PC-9 (cell line): ENCODE data around the gene ANGEL2. TPM values are rescaled to one million over a fixed set of nuclear protein-coding genes. Genes with fewer than 3 reads are reported as not detected.

ENCODE experiments used
- BruUV-seq: library from RNA; stranded (reverse); fragments of 400-500 nt; replicated peaks from 2 replicates; lab custom pipeline; 2021; lab: Mats Ljungman, UMichigan
- CTCF ChIA-PET: fragments of 300-600 bp; sonication (Branson Sonifier 250); formaldehyde crosslinking; loops from one replicate; lab custom pipeline; 2022; ENCODE audit warnings: antibody characterized with exemption; lab: Charles Lee
- POLR2A ChIA-PET: fragments of 300-600 bp; sonication (Branson Sonifier 250); formaldehyde crosslinking; loops from one replicate; lab custom pipeline; 2022; ENCODE audit warnings: antibody characterized with exemption; ENCODE audit not compliant: unreplicated experiment; lab: Charles Lee
- DNase-seq, 2 experiments: peaks; one replicate each; pipeline versions ENCODE4 v3.0.0 to v3.0.0-alpha.2; 2015 to 2022; ENCODE audit warnings: mixed read lengths in 1 of 2
- H2AFZ ChIP-seq: fragments of 200-600 bp; sonication (generic); 2 replicates; pipeline ENCODE4 v1.8.1; 2017; ENCODE audit warnings: antibody characterized with exemption
- H3F3A ChIP-seq: fragments of 200-600 bp; sonication (generic); 2 replicates; pipeline ENCODE4 v1.8.1; 2017; ENCODE audit warnings: antibody characterized with exemption, mild to moderate bottlenecking, low read depth; ENCODE audit not compliant: insufficient read depth
- H3K27ac ChIP-seq: fragments of 200-600 bp; sonication (generic); 2 replicates; pipeline ENCODE4 v1.6.1; 2016; ENCODE audit warnings: mixed run types
- H3K27me3 ChIP-seq: fragments of 200-600 bp; sonication (generic); 2 replicates; pipeline ENCODE4 v1.6.1; 2016; ENCODE audit warnings: low read depth, mixed run types; ENCODE audit not compliant: insufficient read depth
- H3K36me3 ChIP-seq: fragments of 200-600 bp; sonication (generic); 2 replicates; pipeline ENCODE4 v1.6.1; 2016; ENCODE audit warnings: low read depth, mixed run types
- H3K4me1 ChIP-seq: fragments of 200-600 bp; sonication (generic); replicated peaks from 2 replicates; pipeline ENCODE4 v1.6.1; 2016; ENCODE audit warnings: mixed run types; ENCODE audit not compliant: insufficient read depth
- H3K4me2 ChIP-seq: fragments of 200-600 bp; sonication (generic); 2 replicates; pipeline ENCODE4 v1.6.1; 2017; ENCODE audit warnings: mixed run types
- H3K4me3 ChIP-seq: fragments of 200-600 bp; sonication (generic); 2 replicates; pipeline ENCODE4 v1.6.1; 2016; ENCODE audit warnings: mixed run types
- H3K79me2 ChIP-seq: fragments of 200-600 bp; sonication (generic); 2 replicates; pipeline ENCODE4 v1.6.1; 2017; ENCODE audit warnings: low read depth, mixed run types
- H3K9me2 ChIP-seq: fragments of 200-600 bp; sonication (generic); 2 replicates; pipeline ENCODE4 v1.8.1; 2017; ENCODE audit warnings: mild to moderate bottlenecking; ENCODE audit not compliant: insufficient read depth
- H3K9me3 ChIP-seq: fragments of 200-600 bp; sonication (generic); 2 replicates; pipeline ENCODE4 v1.8.1; 2016; ENCODE audit warnings: low read depth; ENCODE audit not compliant: insufficient read depth
- H4K20me1 ChIP-seq: fragments of 200-600 bp; sonication (generic); 2 replicates; pipeline ENCODE4 v1.8.1; 2017; ENCODE audit not compliant: insufficient read depth
- EZH2 ChIP-seq: fragments of 200-600 bp; sonication (generic); IDR thresholded peaks from 2 replicates; pipeline ENCODE4 v1.8.0; 2017; ENCODE audit warnings: antibody characterized with exemption, low read depth
- intact Hi-C: fragments of 100-400 bp; cut with micrococcal nuclease; formaldehyde crosslinking; loops from one replicate; pipeline ENCODE4 v1.10.0; 2022; ENCODE audit not compliant: unreplicated experiment
- total RNA-seq: library from RNA; stranded (reverse); gene quantifications from 2 replicates; pipeline ENCODE4 v1.2.3, GENCODE V29; 2021
- TF ChIP-seq, protein P1 (sequence below): fragments of 200-600 bp; sonication (generic); conservative IDR thresholded peaks from 2 replicates; pipeline ENCODE4 v1.6.1; 2017; ENCODE audit warnings: mixed run types, antibody characterized with exemption, mild to moderate bottlenecking, moderate library complexity

ANGEL2 gene
- total RNA-seq, 1 experiment from 2014 or later: 42.6 TPM

DNA sequence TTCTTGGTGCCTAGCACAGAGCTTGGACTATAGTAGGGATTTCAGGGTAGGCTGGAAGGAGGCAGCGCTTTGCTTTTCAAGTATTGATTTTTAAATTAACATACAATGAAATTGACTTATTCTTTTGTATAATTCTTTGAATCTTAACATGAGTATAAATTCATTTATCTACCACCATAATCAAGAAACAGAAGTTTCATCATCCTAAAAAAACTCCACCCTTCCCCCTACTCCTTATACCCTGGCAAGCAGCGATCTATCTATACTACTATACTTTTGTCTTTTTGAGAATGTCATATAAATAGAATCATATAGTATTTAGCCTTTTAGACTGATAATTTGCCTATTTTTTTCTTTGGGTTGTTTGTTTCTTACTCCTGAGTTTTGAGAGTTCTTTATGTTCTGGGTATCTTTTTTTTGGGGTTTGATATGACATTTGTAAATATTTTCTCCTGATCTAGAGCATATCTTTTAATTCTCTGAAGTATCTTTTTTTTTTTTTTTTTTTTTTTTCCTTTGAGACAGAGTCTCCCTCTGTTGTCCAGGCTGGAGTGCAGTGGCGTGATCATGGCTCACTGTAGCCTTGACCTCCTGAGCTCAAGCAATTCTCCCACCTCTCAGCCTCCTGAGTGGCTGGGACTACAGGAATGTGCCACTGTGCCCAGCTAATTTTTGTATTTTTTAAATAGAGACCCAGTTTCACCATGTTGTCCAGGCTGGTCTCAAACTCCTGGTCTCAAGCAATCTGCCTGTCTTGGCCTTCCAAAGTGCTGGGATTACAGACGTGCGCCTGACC lies 41.8 kb upstream of the ANGEL2 start:
- Histone ChIP-seq H3K4me2 (no peak overlapping the region), H3K27ac (no peak overlapping the region), H3K27me3 (no peaks in the 10 kb centered on the region), H3F3A (no peaks in the 10 kb centered on the region), H3K36me3 (no peaks in the 10 kb centered on the region), H3K79me2 (peaks cover 60% of the 10 kb centered on the region), H3K4me1 (peaks cover 3% of the 10 kb centered on the region), H3K4me3 (no peak overlapping the region), H2AFZ (no peak overlapping the region), H3K9me2 (no peaks in the 10 kb centered on the region), H4K20me1 (no peaks in the 10 kb centered on the region; the same call in 1 of the 2 replicates), H3K9me3 (no peaks in the 10 kb centered on the region)
- ChIA-PET CTCF (no interaction called here), POLR2A (no interaction called here)
- no peak for DNase-seq
- intact Hi-C loops: no loop called here
- TF ChIP-seq EZH2: no peak
- TF ChIP-seq, protein P1, sequence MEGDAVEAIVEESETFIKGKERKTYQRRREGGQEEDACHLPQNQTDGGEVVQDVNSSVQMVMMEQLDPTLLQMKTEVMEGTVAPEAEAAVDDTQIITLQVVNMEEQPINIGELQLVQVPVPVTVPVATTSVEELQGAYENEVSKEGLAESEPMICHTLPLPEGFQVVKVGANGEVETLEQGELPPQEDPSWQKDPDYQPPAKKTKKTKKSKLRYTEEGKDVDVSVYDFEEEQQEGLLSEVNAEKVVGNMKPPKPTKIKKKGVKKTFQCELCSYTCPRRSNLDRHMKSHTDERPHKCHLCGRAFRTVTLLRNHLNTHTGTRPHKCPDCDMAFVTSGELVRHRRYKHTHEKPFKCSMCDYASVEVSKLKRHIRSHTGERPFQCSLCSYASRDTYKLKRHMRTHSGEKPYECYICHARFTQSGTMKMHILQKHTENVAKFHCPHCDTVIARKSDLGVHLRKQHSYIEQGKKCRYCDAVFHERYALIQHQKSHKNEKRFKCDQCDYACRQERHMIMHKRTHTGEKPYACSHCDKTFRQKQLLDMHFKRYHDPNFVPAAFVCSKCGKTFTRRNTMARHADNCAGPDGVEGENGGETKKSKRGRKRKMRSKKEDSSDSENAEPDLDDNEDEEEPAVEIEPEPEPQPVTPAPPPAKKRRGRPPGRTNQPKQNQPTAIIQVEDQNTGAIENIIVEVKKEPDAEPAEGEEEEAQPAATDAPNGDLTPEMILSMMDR: no peak
- no TSS peak for BruUV-seq

DNA sequence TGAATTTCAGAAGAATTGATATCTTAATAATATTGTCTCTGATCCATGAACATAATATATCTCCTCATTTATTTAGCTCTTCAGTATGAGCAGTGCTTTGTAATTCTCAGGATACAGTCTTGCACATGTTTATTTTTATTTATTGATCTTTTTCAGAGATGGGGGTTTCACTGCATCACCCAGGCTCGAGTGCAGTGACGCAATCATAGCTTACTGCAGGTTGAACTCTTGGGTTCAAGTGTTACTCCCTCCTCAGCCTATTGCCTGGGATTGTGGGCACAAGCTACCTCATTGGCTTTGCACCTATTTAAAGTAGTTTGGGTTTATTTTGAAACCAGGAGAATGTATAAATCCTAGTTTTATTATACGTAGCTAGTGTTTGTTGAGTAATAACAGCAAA lies 40.1 kb upstream of the ANGEL2 start:
- no peak for TF ChIP-seq EZH2
- TF ChIP-seq, protein P1: no peak
- Histone ChIP-seq H3K4me1 (peaks cover 11% of the 10 kb centered on the region), H3K4me3 (no peak overlapping the region), H3K79me2 (peaks cover 67% of the 10 kb centered on the region), H3K4me2 (no peak overlapping the region), H3K36me3 (no peaks in the 10 kb centered on the region), H3K9me3 (no peaks in the 10 kb centered on the region), H3K27ac (no peak overlapping the region), H3K9me2 (no peaks in the 10 kb centered on the region), H3K27me3 (no peaks in the 10 kb centered on the region), H2AFZ (no peak overlapping the region), H3F3A (peaks cover 8% of the 10 kb centered on the region; the same call in 1 of the 2 replicates), H4K20me1 (no peaks in the 10 kb centered on the region; the same call in 1 of the 2 replicates)
- intact Hi-C loops: no loop called here
- DNase-seq: no peak
- BruUV-seq: no TSS peak
- ChIA-PET POLR2A (no interaction called here), CTCF (no interaction called here)

DNA sequence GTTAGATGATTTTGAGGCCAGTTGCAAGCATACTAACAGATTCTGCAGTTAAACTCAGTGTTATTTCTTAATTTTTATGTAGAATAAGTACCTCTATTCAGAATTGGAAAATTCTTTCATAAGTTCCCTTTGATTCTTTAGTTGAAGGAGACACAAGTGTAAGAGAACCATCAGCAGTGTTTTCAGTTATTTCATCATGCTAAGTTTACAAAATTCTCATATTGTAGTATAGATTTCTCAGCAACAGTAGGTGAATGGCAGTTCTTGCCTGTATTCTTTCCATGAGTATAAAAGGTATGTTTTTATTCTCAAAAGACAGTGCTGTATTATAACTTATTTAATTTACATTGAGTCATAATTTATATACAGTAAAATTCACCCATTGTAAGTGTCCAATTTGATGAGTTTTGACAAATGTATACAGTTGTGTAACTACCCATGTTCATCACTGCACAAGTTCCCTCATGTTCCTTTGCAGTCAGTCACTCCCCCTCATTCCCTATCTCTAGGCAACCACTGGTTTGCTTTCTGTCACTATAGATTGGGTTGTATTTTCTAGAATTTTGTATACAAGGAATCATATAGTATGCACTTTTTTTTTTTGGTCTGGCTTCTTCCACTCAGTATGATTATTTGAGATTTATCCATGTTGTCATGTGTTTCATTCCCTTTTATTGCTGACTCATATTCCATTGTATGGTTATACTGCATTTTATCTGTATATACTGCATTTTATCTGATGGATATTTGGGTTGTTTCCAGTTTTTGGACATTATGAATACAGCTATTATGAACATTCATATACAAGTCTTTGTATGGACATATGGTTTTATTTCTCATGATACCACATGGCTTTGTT lies 39.3 kb upstream of the ANGEL2 start:
- CTCF ChIA-PET: no interaction called here
- Histone ChIP-seq H3K4me3 (no peak overlapping the region), H3K4me2 (no peak overlapping the region), H3K36me3 (no peaks in the 10 kb centered on the region), H3K27ac (no peak overlapping the region), H2AFZ (no peak overlapping the region), H4K20me1 (no peaks in the 10 kb centered on the region; the same call in 1 of the 2 replicates), H3K27me3 (no peaks in the 10 kb centered on the region), H3K9me3 (no peaks in the 10 kb centered on the region), H3F3A (peaks cover 8% of the 10 kb centered on the region; the same call in 1 of the 2 replicates), H3K79me2 (peaks cover 67% of the 10 kb centered on the region), H3K9me2 (no peaks in the 10 kb centered on the region), H3K4me1 (peaks cover 16% of the 10 kb centered on the region)
- TF ChIP-seq EZH2: no peak
- TF ChIP-seq, protein P1: no peak
- DNase-seq: no peak
- no TSS peak for BruUV-seq
- POLR2A ChIA-PET: no interaction called here
- intact Hi-C loops: no loop called here
